ENCODE measurements around the gene PYGO2.

The PYGO2 gene

GRCh38 chr1:154943649-154944400 lies 17.8 kb downstream of the PYGO2 start:
- H3K27ac ChIP-seq (ENCODE audit: insufficient read depth, low read length, poor library complexity, severe bottlenecking): peak overlapping the region; percentile 80
- H3K4me1 ChIP-seq (ENCODE audit: control insufficient read depth, insufficient read depth, low read length, poor library complexity, severe bottlenecking): peaks cover 50% of the 10 kb centered on the region

GRCh38 chr1:154941333-154942013 lies 20.1 kb downstream of the PYGO2 start:
- Histone ChIP-seq H3K27me3 (replicated peaks; ENCODE audit: control insufficient read depth, insufficient read depth, low read length, poor library complexity, severe bottlenecking) (no peaks in the 10 kb centered on the region), H3K27ac (ENCODE audit: insufficient read depth, low read length, poor library complexity, severe bottlenecking) (peak overlapping the region; percentile 80), H3K4me3 (ENCODE audit: insufficient read depth, low read depth, low read length, poor library complexity, severe bottlenecking) (no peak overlapping the region), H3K9me3 (ENCODE audit: control insufficient read depth, low read length) (no peaks in the 10 kb centered on the region), H3K36me3 (ENCODE audit: control insufficient read depth, insufficient read depth, low read length) (peaks cover 25% of the 10 kb centered on the region), H3K4me1 (ENCODE audit: control insufficient read depth, insufficient read depth, low read length, poor library complexity, severe bottlenecking) (peaks cover 60% of the 10 kb centered on the region)
- no peak for DNase-seq

More at GRCh38 chr1:154943649-154944400, 17.8 kb downstream of the PYGO2 start:
- no peaks in the 10 kb centered on the region for H3K9me3 ChIP-seq (ENCODE audit: control insufficient read depth, low read length)
- H3K27me3 ChIP-seq (replicated peaks; ENCODE audit: control insufficient read depth, insufficient read depth, low read length, poor library complexity, severe bottlenecking): no peaks in the 10 kb centered on the region
- no peak overlapping the region for H3K4me3 ChIP-seq (ENCODE audit: insufficient read depth, low read depth, low read length, poor library complexity, severe bottlenecking)
- peaks cover 46% of the 10 kb centered on the region for H3K36me3 ChIP-seq (ENCODE audit: control insufficient read depth, insufficient read depth, low read length)
- no peak for DNase-seq

- no peaks in the 10 kb centered on the region for H3K27me3 ChIP-seq (replicated peaks; ENCODE audit: control insufficient read depth, insufficient read depth, low read length, poor library complexity, severe bottlenecking)
- H3K9me3 ChIP-seq (ENCODE audit: control insufficient read depth, low read length): no peaks in the 10 kb centered on the region
- H3K4me1 ChIP-seq (ENCODE audit: control insufficient read depth, insufficient read depth, low read length, poor library complexity, severe bottlenecking): peaks cover 66% of the 10 kb centered on the region
- peak overlapping the region; percentile 80 for H3K27ac ChIP-seq (ENCODE audit: insufficient read depth, low read length, poor library complexity, severe bottlenecking)
- no peak for DNase-seq
- H3K36me3 ChIP-seq (ENCODE audit: control insufficient read depth, insufficient read depth, low read length): peaks cover 17% of the 10 kb centered on the region
- no peak overlapping the region for H3K4me3 ChIP-seq (ENCODE audit: insufficient read depth, low read depth, low read length, poor library complexity, severe bottlenecking)
Observed at GRCh38 chr1:154940651-154941194, 20.9 kb downstream of the PYGO2 start.

- DNase-seq: no peak
- Histone ChIP-seq H3K27ac (ENCODE audit: insufficient read depth, low read length, poor library complexity, severe bottlenecking) (no peak overlapping the region), H3K4me3 (ENCODE audit: insufficient read depth, low read depth, low read length, poor library complexity, severe bottlenecking) (no peak overlapping the region), H3K36me3 (ENCODE audit: control insufficient read depth, insufficient read depth, low read length) (peaks cover 12% of the 10 kb centered on the region), H3K27me3 (replicated peaks; ENCODE audit: control insufficient read depth, insufficient read depth, low read length, poor library complexity, severe bottlenecking) (no peaks in the 10 kb centered on the region), H3K4me1 (ENCODE audit: control insufficient read depth, insufficient read depth, low read length, poor library complexity, severe bottlenecking) (peaks cover 68% of the 10 kb centered on the region), H3K9me3 (ENCODE audit: control insufficient read depth, low read length) (no peaks in the 10 kb centered on the region)
Observed at GRCh38 chr1:154940213-154940560, 21.4 kb downstream of the PYGO2 start.

GRCh38 chr1:154938604-154939399 lies 22.8 kb downstream of the PYGO2 start:
- H3K4me1 ChIP-seq (ENCODE audit: control insufficient read depth, insufficient read depth, low read length, poor library complexity, severe bottlenecking): peaks cover 58% of the 10 kb centered on the region
- DNase-seq: no peak

GRCh38 chr1:154937988-154938386 lies 23.6 kb downstream of the PYGO2 start:
- H3K27me3 ChIP-seq (replicated peaks; ENCODE audit: control insufficient read depth, insufficient read depth, low read length, poor library complexity, severe bottlenecking): no peaks in the 10 kb centered on the region
- peak overlapping the region; percentile 68 for H3K4me3 ChIP-seq (ENCODE audit: insufficient read depth, low read depth, low read length, poor library complexity, severe bottlenecking)
- no peak for DNase-seq
- H3K4me1 ChIP-seq (ENCODE audit: control insufficient read depth, insufficient read depth, low read length, poor library complexity, severe bottlenecking): peaks cover 50% of the 10 kb centered on the region
- no peaks in the 10 kb centered on the region for H3K36me3 ChIP-seq (ENCODE audit: control insufficient read depth, insufficient read depth, low read length)
- peak overlapping the region; percentile 99 for H3K27ac ChIP-seq (ENCODE audit: insufficient read depth, low read length, poor library complexity, severe bottlenecking)
- H3K9me3 ChIP-seq (ENCODE audit: control insufficient read depth, low read length): no peaks in the 10 kb centered on the region

More at GRCh38 chr1:154938604-154939399, 22.8 kb downstream of the PYGO2 start:
- H3K4me3 ChIP-seq (ENCODE audit: insufficient read depth, low read depth, low read length, poor library complexity, severe bottlenecking): no peak overlapping the region
- H3K27ac ChIP-seq (ENCODE audit: insufficient read depth, low read length, poor library complexity, severe bottlenecking): peak overlapping the region; percentile 41
- no peaks in the 10 kb centered on the region for H3K9me3 ChIP-seq (ENCODE audit: control insufficient read depth, low read length)
- no peaks in the 10 kb centered on the region for H3K27me3 ChIP-seq (replicated peaks; ENCODE audit: control insufficient read depth, insufficient read depth, low read length, poor library complexity, severe bottlenecking)
- no peaks in the 10 kb centered on the region for H3K36me3 ChIP-seq (ENCODE audit: control insufficient read depth, insufficient read depth, low read length)

- DNase-seq: peak; percentile 82 to 90 (median 87)
- H3K4me3 ChIP-seq (ENCODE audit: insufficient read depth, low read depth, low read length, poor library complexity, severe bottlenecking): peak overlapping the region; percentile 68
- H3K27ac ChIP-seq (ENCODE audit: insufficient read depth, low read length, poor library complexity, severe bottlenecking): peak overlapping the region; percentile 99
- H3K36me3 ChIP-seq (ENCODE audit: control insufficient read depth, insufficient read depth, low read length): no peaks in the 10 kb centered on the region
- no peaks in the 10 kb centered on the region for H3K9me3 ChIP-seq (ENCODE audit: control insufficient read depth, low read length)
- peaks cover 43% of the 10 kb centered on the region for H3K4me1 ChIP-seq (ENCODE audit: control insufficient read depth, insufficient read depth, low read length, poor library complexity, severe bottlenecking)
- no peaks in the 10 kb centered on the region for H3K27me3 ChIP-seq (replicated peaks; ENCODE audit: control insufficient read depth, insufficient read depth, low read length, poor library complexity, severe bottlenecking)
Observed at GRCh38 chr1:154937085-154937987, 24.2 kb downstream of the PYGO2 start.

GRCh38 chr1:154936555-154937084 lies 25.0 kb downstream of the PYGO2 start, which contains the start of gene PMVK:
Gene PMVK, minus strand, starts transcription at chr1:154936719. Its CDS starts 34 bp downstream, at chr1:154936685.
- peak within 1 kb of the TSS; percentile 68 for H3K4me3 ChIP-seq (ENCODE audit: insufficient read depth, low read depth, low read length, poor library complexity, severe bottlenecking)
- no peaks in the 10 kb centered on the region for H3K27me3 ChIP-seq (replicated peaks; ENCODE audit: control insufficient read depth, insufficient read depth, low read length, poor library complexity, severe bottlenecking)
- peak within 1 kb of the TSS; percentile 99 for H3K27ac ChIP-seq (ENCODE audit: insufficient read depth, low read length, poor library complexity, severe bottlenecking)
- H3K4me1 ChIP-seq (ENCODE audit: control insufficient read depth, insufficient read depth, low read length, poor library complexity, severe bottlenecking): peaks cover 36% of the 10 kb centered on the region
- no peaks in the 10 kb centered on the region for H3K9me3 ChIP-seq (ENCODE audit: control insufficient read depth, low read length)
- DNase-seq: peak; percentile 88 to 94 (median 93)
- no peaks in the 10 kb centered on the region for H3K36me3 ChIP-seq (ENCODE audit: control insufficient read depth, insufficient read depth, low read length)
